Measurements from ENCODE around the gene PEX7.
"Not testable (repeated sequence)": the region's sequence is repeated elsewhere in the genome, so short reads cannot be mapped to it uniquely, and the experiment has no call there.

The PEX7 gene

DNA sequence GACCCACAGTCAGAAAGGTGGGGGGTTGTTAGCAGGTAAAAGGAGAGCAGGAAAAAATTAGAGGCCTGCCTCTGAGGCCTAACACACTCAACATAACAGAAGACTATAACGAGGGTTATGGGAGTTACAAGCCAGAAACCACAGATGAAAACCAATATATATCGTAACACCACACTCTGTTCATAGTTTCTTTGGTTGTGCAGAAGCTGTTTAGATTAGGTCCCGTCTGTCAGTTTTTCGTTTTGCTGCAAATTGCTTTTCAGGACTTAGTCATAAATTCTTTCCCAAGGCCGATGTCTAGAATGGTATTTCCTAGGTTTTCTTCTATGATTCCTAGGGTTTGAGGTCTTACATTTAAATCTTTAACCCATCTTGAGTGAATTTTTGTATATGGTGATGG lies 26.4 kb upstream of the PEX7 start:
- TF ChIP-seq, protein P1, sequence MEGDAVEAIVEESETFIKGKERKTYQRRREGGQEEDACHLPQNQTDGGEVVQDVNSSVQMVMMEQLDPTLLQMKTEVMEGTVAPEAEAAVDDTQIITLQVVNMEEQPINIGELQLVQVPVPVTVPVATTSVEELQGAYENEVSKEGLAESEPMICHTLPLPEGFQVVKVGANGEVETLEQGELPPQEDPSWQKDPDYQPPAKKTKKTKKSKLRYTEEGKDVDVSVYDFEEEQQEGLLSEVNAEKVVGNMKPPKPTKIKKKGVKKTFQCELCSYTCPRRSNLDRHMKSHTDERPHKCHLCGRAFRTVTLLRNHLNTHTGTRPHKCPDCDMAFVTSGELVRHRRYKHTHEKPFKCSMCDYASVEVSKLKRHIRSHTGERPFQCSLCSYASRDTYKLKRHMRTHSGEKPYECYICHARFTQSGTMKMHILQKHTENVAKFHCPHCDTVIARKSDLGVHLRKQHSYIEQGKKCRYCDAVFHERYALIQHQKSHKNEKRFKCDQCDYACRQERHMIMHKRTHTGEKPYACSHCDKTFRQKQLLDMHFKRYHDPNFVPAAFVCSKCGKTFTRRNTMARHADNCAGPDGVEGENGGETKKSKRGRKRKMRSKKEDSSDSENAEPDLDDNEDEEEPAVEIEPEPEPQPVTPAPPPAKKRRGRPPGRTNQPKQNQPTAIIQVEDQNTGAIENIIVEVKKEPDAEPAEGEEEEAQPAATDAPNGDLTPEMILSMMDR (IDR thresholded peaks at IDR 0.05; ENCODE audit: low read length, missing control alignments), result no peak
- no peak for DNase-seq (ENCODE audit: low read depth)
- H3K4me3 ChIP-seq (replicated peaks; ENCODE audit: low read depth, low read length), result no peak overlapping the region

DNA sequence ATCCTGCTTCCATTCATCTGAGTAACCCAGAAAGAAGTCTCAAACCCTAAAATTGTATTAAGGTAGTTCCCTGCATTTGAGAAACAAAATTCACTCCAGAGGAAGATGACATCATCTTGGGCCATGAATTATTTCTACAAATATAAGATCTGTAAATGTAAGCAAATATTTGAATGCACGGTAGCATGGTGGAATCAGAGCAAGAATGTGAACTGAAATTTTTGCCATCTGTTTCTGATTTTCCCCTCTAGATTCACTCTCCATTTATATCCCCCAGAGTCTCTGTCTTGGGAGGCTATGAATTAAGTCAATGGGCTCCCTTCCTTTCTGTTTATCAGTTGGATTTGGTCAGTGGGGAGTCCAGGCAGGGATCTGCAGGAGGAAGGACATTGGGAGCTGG lies 24.3 kb upstream of the PEX7 start:
- TF ChIP-seq, protein P1 (IDR thresholded peaks at IDR 0.05; ENCODE audit: low read length, missing control alignments), result no peak
- DNase-seq (ENCODE audit: low read depth), result no peak
- no peak overlapping the region for H3K4me3 ChIP-seq (replicated peaks; ENCODE audit: low read depth, low read length)

DNA sequence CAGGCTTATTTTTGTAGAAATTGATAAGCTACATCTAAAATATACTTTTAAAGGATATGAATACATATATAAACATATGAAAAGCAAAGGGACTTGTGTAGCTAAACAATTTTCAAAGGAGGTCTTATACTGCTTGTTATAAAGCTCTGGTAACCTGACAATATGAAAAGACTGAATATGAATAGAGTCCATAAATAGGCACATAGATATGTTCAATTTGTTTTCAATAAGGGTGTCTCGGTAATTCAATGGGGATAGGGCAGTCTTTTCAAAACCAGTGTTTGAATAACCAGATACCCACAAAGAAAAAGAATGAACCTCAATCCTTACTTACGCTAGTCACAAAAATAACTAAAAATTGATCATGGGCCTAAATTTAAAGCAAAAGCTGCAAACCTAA lies 20.8 kb upstream of the PEX7 start:
- DNase-seq (ENCODE audit: low read depth), result no peak
- TF ChIP-seq, protein P1 (IDR thresholded peaks at IDR 0.05; ENCODE audit: low read length, missing control alignments), result no peak
- H3K4me3 ChIP-seq (replicated peaks; ENCODE audit: low read depth, low read length), result no peak overlapping the region

DNA sequence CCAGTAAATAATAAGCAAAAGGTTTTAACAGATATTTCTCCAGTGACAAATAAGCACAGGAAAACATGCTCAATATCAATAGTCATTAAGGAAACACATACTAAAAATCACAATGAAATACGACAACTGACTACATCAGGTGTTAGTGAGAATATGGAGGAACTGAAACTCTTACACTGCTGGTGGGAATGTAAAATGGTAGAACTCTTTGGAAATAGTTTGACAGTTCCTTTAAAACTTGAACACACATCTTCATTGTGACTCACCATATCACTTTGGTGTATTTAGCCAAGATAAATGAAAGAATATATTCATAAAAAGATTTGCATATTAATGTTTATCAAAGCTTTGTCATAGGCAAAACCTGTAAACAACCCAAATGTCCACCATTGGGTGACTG lies 18.8 kb upstream of the PEX7 start:
- no peak overlapping the region for H3K4me3 ChIP-seq (replicated peaks; ENCODE audit: low read depth, low read length)
- TF ChIP-seq, protein P1 (IDR thresholded peaks at IDR 0.05; ENCODE audit: low read length, missing control alignments), result no peak
- no peak for DNase-seq (ENCODE audit: low read depth)

DNA sequence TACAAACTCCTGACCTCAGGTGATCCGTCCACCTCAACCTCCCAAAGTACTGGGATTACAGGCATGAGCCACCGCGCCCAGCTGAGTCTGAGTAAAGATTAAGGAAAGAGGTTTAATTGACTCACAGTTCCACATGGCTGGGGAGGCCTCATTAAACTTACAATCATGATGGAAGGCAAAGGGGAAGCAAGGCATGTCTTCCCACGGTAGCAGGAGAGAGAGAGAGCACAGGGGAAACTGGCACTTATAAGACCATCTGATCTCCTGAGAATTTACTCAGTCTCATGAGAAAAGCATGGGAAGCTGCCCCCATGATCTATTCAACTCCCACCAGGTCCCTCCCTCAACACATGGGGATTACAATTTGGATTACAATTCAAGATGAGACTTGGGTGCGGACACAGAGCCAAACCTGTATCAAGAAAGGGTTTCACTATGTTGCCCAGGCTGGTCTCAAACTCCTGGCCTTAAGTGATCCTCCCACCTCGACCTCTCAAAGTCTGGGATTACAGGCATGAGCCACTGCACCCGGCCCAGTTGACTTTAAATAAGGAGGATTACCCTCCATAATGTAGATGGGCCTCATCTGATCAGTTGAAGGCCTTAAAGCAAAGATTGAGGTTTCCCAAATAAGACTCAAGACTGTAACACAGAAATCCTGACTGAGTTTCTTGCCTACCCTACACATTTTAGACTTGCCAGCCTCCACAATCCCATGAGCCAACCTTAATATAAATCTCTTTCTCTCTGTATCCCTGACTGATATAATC lies 13.1 kb upstream of the PEX7 start:
- H3K4me3 ChIP-seq (replicated peaks; ENCODE audit: low read depth, low read length), result no peak overlapping the region
- DNase-seq (ENCODE audit: low read depth), result no peak
- TF ChIP-seq, protein P1 (IDR thresholded peaks at IDR 0.05; ENCODE audit: low read length, missing control alignments), result no peak

DNA sequence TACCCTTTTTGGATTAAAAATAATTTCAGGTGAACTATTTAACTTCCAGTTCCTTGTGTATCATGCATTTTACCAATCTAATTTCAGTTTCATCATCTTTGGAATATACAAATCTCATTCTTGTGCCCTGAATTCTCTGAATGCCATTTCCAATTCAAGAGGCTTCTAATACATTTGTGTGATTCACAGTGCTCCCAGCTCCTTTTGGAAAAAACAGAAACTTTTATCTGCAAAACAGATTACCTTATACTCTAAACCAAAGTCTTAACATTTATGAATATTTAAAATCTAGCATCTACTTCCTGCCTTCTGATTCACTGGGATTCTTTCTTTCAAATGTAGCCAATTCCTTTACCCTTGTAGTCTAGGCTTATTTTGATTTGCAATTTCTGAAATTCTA lies 11.1 kb upstream of the PEX7 start:
- no peak for DNase-seq (ENCODE audit: low read depth)
- no peak overlapping the region for H3K4me3 ChIP-seq (replicated peaks; ENCODE audit: low read depth, low read length)
- TF ChIP-seq, protein P1 (IDR thresholded peaks at IDR 0.05; ENCODE audit: low read length, missing control alignments), result no peak

DNA sequence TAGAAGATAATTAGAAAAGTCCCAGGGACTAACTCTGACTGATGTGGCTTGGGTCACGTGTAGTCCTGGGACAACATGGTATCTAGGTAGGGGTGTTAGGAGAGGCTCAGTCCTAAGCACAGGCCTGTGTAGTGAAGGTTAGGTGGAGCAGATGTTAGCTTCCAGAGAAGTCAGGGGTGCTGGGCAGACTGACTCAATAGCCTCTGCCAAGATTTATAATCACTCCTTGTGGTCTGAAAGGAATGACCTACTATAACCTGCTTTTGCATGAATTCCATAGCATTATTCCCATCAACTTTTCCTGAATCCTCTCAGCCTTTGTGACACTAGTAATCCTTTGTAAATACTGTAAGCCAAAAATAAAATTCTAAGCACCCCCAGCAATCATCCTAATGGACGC lies 10.2 kb upstream of the PEX7 start:
- no peak overlapping the region for H3K4me3 ChIP-seq (replicated peaks; ENCODE audit: low read depth, low read length)
- TF ChIP-seq, protein P1 (IDR thresholded peaks at IDR 0.05; ENCODE audit: low read length, missing control alignments), result no peak
- no peak for DNase-seq (ENCODE audit: low read depth)

DNA sequence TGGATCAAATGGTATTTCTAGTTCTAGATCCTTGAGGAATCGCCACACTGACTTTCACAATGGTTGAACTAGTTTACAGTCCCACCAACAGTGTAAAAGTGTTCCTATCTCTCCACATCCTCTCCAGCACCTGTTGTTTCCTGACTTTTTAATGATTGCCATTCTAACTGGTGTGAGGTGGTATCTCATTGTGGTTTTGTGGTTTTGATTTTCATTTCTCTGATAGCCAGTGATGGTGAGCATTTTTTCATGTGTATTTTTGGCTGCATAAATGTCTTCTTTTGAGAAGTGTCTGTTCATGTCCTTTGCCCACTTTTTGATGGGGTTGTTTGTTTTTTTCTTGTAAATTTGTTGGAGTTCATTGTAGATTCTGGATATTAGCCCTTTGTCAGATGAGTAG lies 6.8 kb upstream of the PEX7 start:
- not testable (repeated sequence) for H3K4me3 ChIP-seq (replicated peaks; ENCODE audit: low read depth, low read length); DNase-seq (ENCODE audit: low read depth)

All from fibroblast of pulmonary artery (primary cell).